PC-9 (cell line): ENCODE data around the gene DCLK3.

Experiments used
- CTCF ChIP-seq: fragments of 200-600 bp; sonication (generic); conservative IDR thresholded peaks from 2 replicates; pipeline ENCODE4 v1.6.1; 2017; ENCODE audit warnings: mixed run types, antibody characterized with exemption, mild to moderate bottlenecking, moderate library complexity
- EZH2 ChIP-seq: fragments of 200-600 bp; sonication (generic); IDR thresholded peaks from 2 replicates; pipeline ENCODE4 v1.8.0; 2017; ENCODE audit warnings: antibody characterized with exemption, low read depth

DNA sequence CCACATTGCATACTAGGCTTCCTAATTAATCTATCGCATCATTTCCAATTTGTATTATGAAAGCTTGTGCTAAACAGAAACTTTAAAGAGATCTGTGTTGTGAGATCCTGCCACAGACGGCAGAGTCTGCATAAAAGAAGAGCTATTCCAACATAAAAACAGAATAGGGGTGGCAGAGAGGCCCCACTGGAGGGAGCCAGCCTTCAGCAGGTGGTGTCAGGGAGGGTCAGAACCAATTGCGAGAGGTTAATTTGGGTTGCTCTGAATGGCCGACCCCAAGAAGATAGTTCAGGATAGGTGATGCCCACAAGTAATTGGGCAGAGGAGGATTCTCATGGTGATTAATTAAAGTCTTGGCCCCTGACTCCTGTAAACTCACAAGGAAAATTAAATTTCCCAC lies 74.8 kb downstream of the DCLK3 start:
- no peak for TF ChIP-seq CTCF
- no peak for TF ChIP-seq EZH2
